ENCODE data around the gene DBNL. TPM values are rescaled to one million over a fixed set of nuclear protein-coding genes. Genes with fewer than 3 reads are reported as not detected.
A peak's percentile ranks its signal among the peaks of the same experiment; 100 is the strongest.

The DBNL gene
- polyA plus RNA-seq, 1 donor from 2014 or later = 124 TPM

DNA sequence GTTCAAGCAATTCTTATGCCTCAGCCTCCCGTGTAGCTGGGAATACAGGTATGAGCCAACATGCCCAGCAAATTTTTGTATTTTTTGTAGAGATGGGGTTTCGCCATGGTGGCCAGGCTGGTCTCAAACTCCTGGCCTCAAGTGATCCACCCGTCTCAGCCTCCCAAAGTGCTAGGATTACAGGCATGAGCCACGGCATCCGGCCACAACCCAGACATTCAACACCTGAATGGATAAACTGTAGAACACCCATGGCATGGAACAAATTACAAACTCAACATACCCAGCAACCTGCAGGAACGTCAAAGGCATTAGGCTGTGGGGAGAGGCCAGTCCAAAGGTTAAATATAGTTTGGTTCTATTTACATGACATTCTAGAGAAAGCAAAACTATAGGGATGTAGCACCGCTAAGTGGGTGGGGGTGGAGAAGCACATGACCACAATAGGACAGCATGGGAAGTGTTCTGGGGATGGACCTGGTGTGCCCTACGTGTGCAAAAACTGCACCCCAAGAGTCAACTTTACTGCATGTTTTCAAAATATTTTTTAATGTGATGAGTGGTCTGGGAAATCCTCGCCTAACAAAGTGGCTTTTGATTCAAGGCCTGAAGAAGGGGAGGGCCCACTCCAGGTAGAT, 27.3 kb downstream of the DBNL start:
- Histone ChIP-seq H3K9ac (ENCODE audit: low read length) (no peak overlapping the region), H3F3A (ENCODE audit: insufficient read depth, low read length, poor library complexity, severe bottlenecking) (no peaks in the 10 kb centered on the region), H3K9me3 (ENCODE audit: low read length) (no peaks in the 10 kb centered on the region), H3K36me3 (ENCODE audit: insufficient read depth, low read length) (no peaks in the 10 kb centered on the region), H3K9me2 (ENCODE audit: insufficient read depth, low read length) (no peaks in the 10 kb centered on the region), H3K4me3 (ENCODE audit: low read length) (no peak overlapping the region), H3K4me2 (ENCODE audit: low read length) (no peak overlapping the region), H2AFZ (ENCODE audit: low read depth, low read length) (no peak overlapping the region), H3K79me2 (replicated peaks; ENCODE audit: insufficient read depth, low read length) (no peaks in the 10 kb centered on the region), H4K20me1 (ENCODE audit: insufficient read depth) (no peaks in the 10 kb centered on the region), H3K27me3 (ENCODE audit: insufficient read depth, low read depth, low read length) (no peaks in the 10 kb centered on the region), H3K27ac (ENCODE audit: low read length) (no peak overlapping the region)
- TF ChIP-seq TAF1 (IDR thresholded peaks at IDR 0.05; ENCODE audit: low read depth) (no peak), EP300 (conservative IDR thresholded peaks at IDR 0.05; ENCODE audit: poor library complexity, severe bottlenecking) (no peak), RAD21 (conservative IDR thresholded peaks at IDR 0.05) (no peak), SMC3 (conservative IDR thresholded peaks at IDR 0.05; ENCODE audit: poor library complexity) (no peak), EZH2 (IDR thresholded peaks at IDR 0.05; ENCODE audit: borderline replicate concordance, insufficient read depth, low read length, poor library complexity, severe bottlenecking) (no peak), MXI1 (conservative IDR thresholded peaks at IDR 0.05; ENCODE audit: poor library complexity, severe bottlenecking) (no peak), POLR2AphosphoS5 (IDR thresholded peaks at IDR 0.05) (no peak)
- TF ChIP-seq, protein P1, sequence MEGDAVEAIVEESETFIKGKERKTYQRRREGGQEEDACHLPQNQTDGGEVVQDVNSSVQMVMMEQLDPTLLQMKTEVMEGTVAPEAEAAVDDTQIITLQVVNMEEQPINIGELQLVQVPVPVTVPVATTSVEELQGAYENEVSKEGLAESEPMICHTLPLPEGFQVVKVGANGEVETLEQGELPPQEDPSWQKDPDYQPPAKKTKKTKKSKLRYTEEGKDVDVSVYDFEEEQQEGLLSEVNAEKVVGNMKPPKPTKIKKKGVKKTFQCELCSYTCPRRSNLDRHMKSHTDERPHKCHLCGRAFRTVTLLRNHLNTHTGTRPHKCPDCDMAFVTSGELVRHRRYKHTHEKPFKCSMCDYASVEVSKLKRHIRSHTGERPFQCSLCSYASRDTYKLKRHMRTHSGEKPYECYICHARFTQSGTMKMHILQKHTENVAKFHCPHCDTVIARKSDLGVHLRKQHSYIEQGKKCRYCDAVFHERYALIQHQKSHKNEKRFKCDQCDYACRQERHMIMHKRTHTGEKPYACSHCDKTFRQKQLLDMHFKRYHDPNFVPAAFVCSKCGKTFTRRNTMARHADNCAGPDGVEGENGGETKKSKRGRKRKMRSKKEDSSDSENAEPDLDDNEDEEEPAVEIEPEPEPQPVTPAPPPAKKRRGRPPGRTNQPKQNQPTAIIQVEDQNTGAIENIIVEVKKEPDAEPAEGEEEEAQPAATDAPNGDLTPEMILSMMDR (IDR thresholded peaks at IDR 0.05; ENCODE audit: poor library complexity, severe bottlenecking) = no peak
- TF ChIP-seq, protein P2, sequence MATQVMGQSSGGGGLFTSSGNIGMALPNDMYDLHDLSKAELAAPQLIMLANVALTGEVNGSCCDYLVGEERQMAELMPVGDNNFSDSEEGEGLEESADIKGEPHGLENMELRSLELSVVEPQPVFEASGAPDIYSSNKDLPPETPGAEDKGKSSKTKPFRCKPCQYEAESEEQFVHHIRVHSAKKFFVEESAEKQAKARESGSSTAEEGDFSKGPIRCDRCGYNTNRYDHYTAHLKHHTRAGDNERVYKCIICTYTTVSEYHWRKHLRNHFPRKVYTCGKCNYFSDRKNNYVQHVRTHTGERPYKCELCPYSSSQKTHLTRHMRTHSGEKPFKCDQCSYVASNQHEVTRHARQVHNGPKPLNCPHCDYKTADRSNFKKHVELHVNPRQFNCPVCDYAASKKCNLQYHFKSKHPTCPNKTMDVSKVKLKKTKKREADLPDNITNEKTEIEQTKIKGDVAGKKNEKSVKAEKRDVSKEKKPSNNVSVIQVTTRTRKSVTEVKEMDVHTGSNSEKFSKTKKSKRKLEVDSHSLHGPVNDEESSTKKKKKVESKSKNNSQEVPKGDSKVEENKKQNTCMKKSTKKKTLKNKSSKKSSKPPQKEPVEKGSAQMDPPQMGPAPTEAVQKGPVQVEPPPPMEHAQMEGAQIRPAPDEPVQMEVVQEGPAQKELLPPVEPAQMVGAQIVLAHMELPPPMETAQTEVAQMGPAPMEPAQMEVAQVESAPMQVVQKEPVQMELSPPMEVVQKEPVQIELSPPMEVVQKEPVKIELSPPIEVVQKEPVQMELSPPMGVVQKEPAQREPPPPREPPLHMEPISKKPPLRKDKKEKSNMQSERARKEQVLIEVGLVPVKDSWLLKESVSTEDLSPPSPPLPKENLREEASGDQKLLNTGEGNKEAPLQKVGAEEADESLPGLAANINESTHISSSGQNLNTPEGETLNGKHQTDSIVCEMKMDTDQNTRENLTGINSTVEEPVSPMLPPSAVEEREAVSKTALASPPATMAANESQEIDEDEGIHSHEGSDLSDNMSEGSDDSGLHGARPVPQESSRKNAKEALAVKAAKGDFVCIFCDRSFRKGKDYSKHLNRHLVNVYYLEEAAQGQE (IDR thresholded peaks at IDR 0.05; ENCODE audit: borderline replicate concordance) = no peak

GRCh38 chr7:44072364-44073231, 28.1 kb downstream of the DBNL start:
- Histone ChIP-seq H3K36me3 (ENCODE audit: insufficient read depth, low read length) (no peaks in the 10 kb centered on the region), H2AFZ (ENCODE audit: low read depth, low read length) (no peak overlapping the region), H3K4me2 (ENCODE audit: low read length) (no peak overlapping the region), H3K9ac (ENCODE audit: low read length) (no peak overlapping the region), H3K9me2 (ENCODE audit: insufficient read depth, low read length) (no peaks in the 10 kb centered on the region), H3K27ac (ENCODE audit: low read length) (no peak overlapping the region), H3K4me3 (ENCODE audit: low read length) (no peak overlapping the region), H3F3A (ENCODE audit: insufficient read depth, low read length, poor library complexity, severe bottlenecking) (no peaks in the 10 kb centered on the region), H3K9me3 (ENCODE audit: low read length) (no peaks in the 10 kb centered on the region), H4K20me1 (ENCODE audit: insufficient read depth) (no peaks in the 10 kb centered on the region), H3K27me3 (ENCODE audit: insufficient read depth, low read depth, low read length) (no peaks in the 10 kb centered on the region), H3K79me2 (replicated peaks; ENCODE audit: insufficient read depth, low read length) (no peaks in the 10 kb centered on the region)
- TF ChIP-seq, protein P1 (IDR thresholded peaks at IDR 0.05; ENCODE audit: poor library complexity, severe bottlenecking) = peak; percentile 53
- no peak for TF ChIP-seq EP300 (conservative IDR thresholded peaks at IDR 0.05; ENCODE audit: poor library complexity, severe bottlenecking)
- TF ChIP-seq SMC3 (conservative IDR thresholded peaks at IDR 0.05; ENCODE audit: poor library complexity) = peak; percentile 48
- TF ChIP-seq POLR2AphosphoS5 (IDR thresholded peaks at IDR 0.05) = peak; percentile 6
- TF ChIP-seq MXI1 (conservative IDR thresholded peaks at IDR 0.05; ENCODE audit: poor library complexity, severe bottlenecking) = no peak

Measured in neural cell (in vitro differentiated cells).